Activated CD4-positive, alpha-beta T cell treated with anti-CD3 and anti-CD28 coated beads, Interleukin-2, amount 10 ng/mL, durations not matched to agents 7 days and 5 days (primary cell): Measurements from ENCODE around the gene ASNSD1. TPM values are rescaled to one million over a fixed set of nuclear protein-coding genes. Genes with fewer than 3 reads are reported as not detected.

Experiments used
- CTCF ChIA-PET: fragments of 350-600 bp; sonication (Branson Sonifier 250); formaldehyde crosslinking; loops from one replicate; lab custom pipeline; 2021; ENCODE audit warnings: antibody characterized with exemption; lab: Charles Lee
- POLR2A ChIA-PET: fragments of 350-600 bp; sonication (Branson Sonifier 250); formaldehyde crosslinking; loops from one replicate; lab custom pipeline; 2021; ENCODE audit warnings: antibody characterized with exemption; lab: Charles Lee
- DNase-seq: peaks from one replicate; pipeline ENCODE4 v3.0.0-alpha.2; 2020
- H3K27ac Mint-ChIP-seq: one replicate; pipeline ENCODE4 v1.8.0; 2021; ENCODE audit warnings: mild to moderate bottlenecking, moderate library complexity, mixed read lengths
- H3K27me3 Mint-ChIP-seq: one replicate; pipeline ENCODE4 v1.8.0; 2021; ENCODE audit warnings: mixed read lengths
- H3K36me3 Mint-ChIP-seq: one replicate; pipeline ENCODE4 v1.8.0; 2021; ENCODE audit warnings: low read depth, mixed read lengths
- H3K4me1 Mint-ChIP-seq: one replicate; pipeline ENCODE4 v1.8.0; 2021; ENCODE audit warnings: mixed read lengths
- H3K4me3 Mint-ChIP-seq: one replicate; pipeline ENCODE4 v1.8.0; 2021; ENCODE audit warnings: mild to moderate bottlenecking, moderate library complexity, mixed read lengths
- H3K9me3 Mint-ChIP-seq: one replicate; pipeline ENCODE4 v1.8.0; 2021; ENCODE audit warnings: mixed read lengths
- total RNA-seq, 2 experiments: library from RNA; stranded (reverse); gene quantifications; one replicate each; pipeline ENCODE4 v1.2.3, GENCODE V29; 2021

ASNSD1 gene
- total RNA-seq, result 10 to 100 TPM; 34.8 to 40.3 TPM

- Mint-ChIP-seq H3K27me3 (no peaks in the 10 kb centered on the region), H3K36me3 (peaks cover 24% of the 10 kb centered on the region), H3K4me1 (peaks cover 54% of the 10 kb centered on the region), H3K4me3 (no peak within 1 kb of the TSS), H3K9me3 (no peaks in the 10 kb centered on the region), H3K27ac (no peak within 1 kb of the TSS)
- ChIA-PET POLR2A (no interaction called here), CTCF (interaction anchor here (0.7 to 5.1 kb wide), 19 partner anchors 10 to 204 kb away, joined by 3 to 37 read pairs (median 5); partner anchors contain the start of genes ANKAR, ORMDL1, OSGEPL1 and PMS1)
- DNase-seq, result peak; percentile 99
Observed at GRCh38 chr2:189661148-189661956, at the start of gene ASNSD1. Gene ASNSD1, plus strand, starts transcription at chr2:189661459. Its CDS starts 4,674 bp downstream, at chr2:189666133.

GRCh38 chr2:189613077-189613636 is 48.1 kb upstream of the ASNSD1 start:
- no peak for DNase-seq
- Mint-ChIP-seq H3K27me3 (no peaks in the 10 kb centered on the region), H3K9me3 (no peaks in the 10 kb centered on the region), H3K4me3 (no peak overlapping the region), H3K36me3 (no peaks in the 10 kb centered on the region), H3K27ac (no peak overlapping the region), H3K4me1 (no peaks in the 10 kb centered on the region)
- CTCF ChIA-PET, result interaction anchor here (0.7 to 1.6 kb wide), 2 partner anchors 37 to 48 kb away, joined by 3 read pairs; no protein-coding TSS in a partner anchor
- POLR2A ChIA-PET, result no interaction called here

- CTCF ChIA-PET, result interaction anchor here (0.7 to 1.6 kb wide), 2 partner anchors 36 to 47 kb away, joined by 3 read pairs; no protein-coding TSS in a partner anchor
- DNase-seq, result no peak
- Mint-ChIP-seq H3K4me1 (no peaks in the 10 kb centered on the region), H3K27me3 (no peaks in the 10 kb centered on the region), H3K9me3 (no peaks in the 10 kb centered on the region), H3K27ac (no peak overlapping the region), H3K4me3 (no peak overlapping the region), H3K36me3 (no peaks in the 10 kb centered on the region)
- POLR2A ChIA-PET, result no interaction called here
Observed at GRCh38 chr2:189613650-189614420, 47.4 kb upstream of the ASNSD1 start.

GRCh38 chr2:189614585-189614984 is 46.7 kb upstream of the ASNSD1 start:
- CTCF ChIA-PET, result no interaction called here
- no peaks in the 10 kb centered on the region for H3K9me3 Mint-ChIP-seq
- no peak for DNase-seq
- H3K27me3 Mint-ChIP-seq, result no peaks in the 10 kb centered on the region
- POLR2A ChIA-PET, result no interaction called here
- no peak overlapping the region for H3K4me3 Mint-ChIP-seq
- no peak overlapping the region for H3K27ac Mint-ChIP-seq
- H3K36me3 Mint-ChIP-seq, result no peaks in the 10 kb centered on the region
- H3K4me1 Mint-ChIP-seq, result no peaks in the 10 kb centered on the region

GRCh38 chr2:189618197-189618596 is 43.1 kb upstream of the ASNSD1 start:
- no peaks in the 10 kb centered on the region for H3K9me3 Mint-ChIP-seq
- H3K27ac Mint-ChIP-seq, result no peak overlapping the region
- CTCF ChIA-PET, result interaction anchor here (0.5 kb wide), 1 partner anchor 62 kb away, joined by 6 read pairs; no protein-coding TSS in a partner anchor
- no peak overlapping the region for H3K4me3 Mint-ChIP-seq
- H3K4me1 Mint-ChIP-seq, result no peaks in the 10 kb centered on the region
- POLR2A ChIA-PET, result no interaction called here
- H3K27me3 Mint-ChIP-seq, result no peaks in the 10 kb centered on the region
- DNase-seq, result no peak
- H3K36me3 Mint-ChIP-seq, result no peaks in the 10 kb centered on the region

GRCh38 chr2:189621781-189622180 is 39.5 kb upstream of the ASNSD1 start:
- Mint-ChIP-seq H3K4me1 (peaks cover 9% of the 10 kb centered on the region), H3K9me3 (no peaks in the 10 kb centered on the region), H3K27ac (no peak overlapping the region), H3K4me3 (no peak overlapping the region), H3K27me3 (no peaks in the 10 kb centered on the region), H3K36me3 (no peaks in the 10 kb centered on the region)
- CTCF ChIA-PET, result no interaction called here
- DNase-seq, result no peak
- POLR2A ChIA-PET, result no interaction called here

GRCh38 chr2:189623049-189623448 is 38.2 kb upstream of the ASNSD1 start:
- Mint-ChIP-seq H3K27me3 (no peaks in the 10 kb centered on the region), H3K9me3 (no peaks in the 10 kb centered on the region), H3K4me1 (peaks cover 9% of the 10 kb centered on the region), H3K4me3 (no peak overlapping the region), H3K27ac (no peak overlapping the region), H3K36me3 (no peaks in the 10 kb centered on the region)
- POLR2A ChIA-PET, result interaction anchor here (0.6 kb wide), 1 partner anchor 736 kb away, joined by 3 read pairs; no protein-coding TSS in a partner anchor
- DNase-seq, result no peak
- CTCF ChIA-PET, result no interaction called here

GRCh38 chr2:189624648-189625355 is 36.5 kb upstream of the ASNSD1 start:
- no peak for DNase-seq
- ChIA-PET CTCF (no interaction called here), POLR2A (no interaction called here)
- no peaks in the 10 kb centered on the region for H3K27me3 Mint-ChIP-seq
- H3K9me3 Mint-ChIP-seq, result no peaks in the 10 kb centered on the region
- no peaks in the 10 kb centered on the region for H3K36me3 Mint-ChIP-seq
- H3K4me1 Mint-ChIP-seq, result peaks cover 9% of the 10 kb centered on the region
- no peak overlapping the region for H3K27ac Mint-ChIP-seq
- no peak overlapping the region for H3K4me3 Mint-ChIP-seq

GRCh38 chr2:189625636-189626035 is 35.6 kb upstream of the ASNSD1 start:
- ChIA-PET POLR2A (no interaction called here), CTCF (no interaction called here)
- Mint-ChIP-seq H3K27ac (no peak overlapping the region), H3K27me3 (no peaks in the 10 kb centered on the region), H3K4me1 (peaks cover 9% of the 10 kb centered on the region), H3K4me3 (no peak overlapping the region), H3K36me3 (no peaks in the 10 kb centered on the region), H3K9me3 (no peaks in the 10 kb centered on the region)
- DNase-seq, result no peak

GRCh38 chr2:189627789-189628188 is 33.5 kb upstream of the ASNSD1 start:
- H3K4me3 Mint-ChIP-seq, result no peak overlapping the region
- H3K9me3 Mint-ChIP-seq, result no peaks in the 10 kb centered on the region
- no peak overlapping the region for H3K27ac Mint-ChIP-seq
- no peaks in the 10 kb centered on the region for H3K27me3 Mint-ChIP-seq
- no peak for DNase-seq
- CTCF ChIA-PET, result interaction anchor here (1.6 kb wide), 1 partner anchor 9 kb away, joined by 6 read pairs; no protein-coding TSS in a partner anchor
- H3K4me1 Mint-ChIP-seq, result peaks cover 9% of the 10 kb centered on the region
- H3K36me3 Mint-ChIP-seq, result no peaks in the 10 kb centered on the region
- POLR2A ChIA-PET, result no interaction called here

- no peak for DNase-seq
- Mint-ChIP-seq H3K27ac (no peak overlapping the region), H3K36me3 (no peaks in the 10 kb centered on the region), H3K4me3 (no peak overlapping the region), H3K9me3 (no peaks in the 10 kb centered on the region), H3K4me1 (peaks cover 9% of the 10 kb centered on the region), H3K27me3 (no peaks in the 10 kb centered on the region)
- ChIA-PET CTCF (interaction anchor here (0.7 to 1.6 kb wide), 2 partner anchors 8 to 656 kb away, joined by 3 to 6 read pairs; no protein-coding TSS in a partner anchor), POLR2A (no interaction called here)
Observed at GRCh38 chr2:189628817-189629530, 32.3 kb upstream of the ASNSD1 start.
